ENCODE results near the gene NPC1L1. TPM values are rescaled to one million over a fixed set of nuclear protein-coding genes. Genes with fewer than 3 reads are reported as not detected.
A peak's percentile ranks its signal among the peaks of the same experiment; 100 is the strongest.

The NPC1L1 gene
- total RNA-seq, 2 donors from 2014 or later, result 0.85 to 2.2 TPM

DNA sequence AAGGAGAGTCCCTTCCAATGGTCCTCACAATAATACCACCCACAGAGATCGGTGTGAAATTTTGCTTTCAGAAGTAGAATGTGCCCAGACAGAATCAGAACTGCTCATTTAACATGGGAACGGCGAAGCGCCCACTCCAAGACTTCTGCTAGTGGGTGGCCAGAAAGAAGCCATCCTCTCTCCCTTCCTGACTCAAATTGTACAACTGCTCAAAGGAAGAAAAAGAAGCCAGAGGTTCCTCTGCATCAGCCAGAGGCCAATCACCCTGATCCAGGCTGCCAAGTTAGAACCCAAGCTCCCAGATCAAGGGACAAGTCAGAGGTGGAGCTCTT lies 73.9 kb downstream of the NPC1L1 start:
- Histone ChIP-seq H3K4me3 (no peak overlapping the region), H3K36me3 (no peaks in the 10 kb centered on the region), H3K4me1 (ENCODE audit: control insufficient read depth in 1 of 2, low read depth in 2 of 2) (peaks cover 41 to 54% of the 10 kb centered on the region in 2 donors), H3K9me3 (no peaks in the 10 kb centered on the region), H3K27me3 (replicated peaks; ENCODE audit: insufficient read depth) (no peaks in the 10 kb centered on the region), H3K27ac (no peak overlapping the region)
- ATAC-seq (ENCODE audit: insufficient number of reproducible peaks, low FRiP score, low read depth), result no peak
- TF ChIP-seq, protein P1, sequence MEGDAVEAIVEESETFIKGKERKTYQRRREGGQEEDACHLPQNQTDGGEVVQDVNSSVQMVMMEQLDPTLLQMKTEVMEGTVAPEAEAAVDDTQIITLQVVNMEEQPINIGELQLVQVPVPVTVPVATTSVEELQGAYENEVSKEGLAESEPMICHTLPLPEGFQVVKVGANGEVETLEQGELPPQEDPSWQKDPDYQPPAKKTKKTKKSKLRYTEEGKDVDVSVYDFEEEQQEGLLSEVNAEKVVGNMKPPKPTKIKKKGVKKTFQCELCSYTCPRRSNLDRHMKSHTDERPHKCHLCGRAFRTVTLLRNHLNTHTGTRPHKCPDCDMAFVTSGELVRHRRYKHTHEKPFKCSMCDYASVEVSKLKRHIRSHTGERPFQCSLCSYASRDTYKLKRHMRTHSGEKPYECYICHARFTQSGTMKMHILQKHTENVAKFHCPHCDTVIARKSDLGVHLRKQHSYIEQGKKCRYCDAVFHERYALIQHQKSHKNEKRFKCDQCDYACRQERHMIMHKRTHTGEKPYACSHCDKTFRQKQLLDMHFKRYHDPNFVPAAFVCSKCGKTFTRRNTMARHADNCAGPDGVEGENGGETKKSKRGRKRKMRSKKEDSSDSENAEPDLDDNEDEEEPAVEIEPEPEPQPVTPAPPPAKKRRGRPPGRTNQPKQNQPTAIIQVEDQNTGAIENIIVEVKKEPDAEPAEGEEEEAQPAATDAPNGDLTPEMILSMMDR (IDR thresholded peaks at IDR 0.05), result no peak
- DNase-seq (ENCODE audit: low spot score), result no peak

DNA sequence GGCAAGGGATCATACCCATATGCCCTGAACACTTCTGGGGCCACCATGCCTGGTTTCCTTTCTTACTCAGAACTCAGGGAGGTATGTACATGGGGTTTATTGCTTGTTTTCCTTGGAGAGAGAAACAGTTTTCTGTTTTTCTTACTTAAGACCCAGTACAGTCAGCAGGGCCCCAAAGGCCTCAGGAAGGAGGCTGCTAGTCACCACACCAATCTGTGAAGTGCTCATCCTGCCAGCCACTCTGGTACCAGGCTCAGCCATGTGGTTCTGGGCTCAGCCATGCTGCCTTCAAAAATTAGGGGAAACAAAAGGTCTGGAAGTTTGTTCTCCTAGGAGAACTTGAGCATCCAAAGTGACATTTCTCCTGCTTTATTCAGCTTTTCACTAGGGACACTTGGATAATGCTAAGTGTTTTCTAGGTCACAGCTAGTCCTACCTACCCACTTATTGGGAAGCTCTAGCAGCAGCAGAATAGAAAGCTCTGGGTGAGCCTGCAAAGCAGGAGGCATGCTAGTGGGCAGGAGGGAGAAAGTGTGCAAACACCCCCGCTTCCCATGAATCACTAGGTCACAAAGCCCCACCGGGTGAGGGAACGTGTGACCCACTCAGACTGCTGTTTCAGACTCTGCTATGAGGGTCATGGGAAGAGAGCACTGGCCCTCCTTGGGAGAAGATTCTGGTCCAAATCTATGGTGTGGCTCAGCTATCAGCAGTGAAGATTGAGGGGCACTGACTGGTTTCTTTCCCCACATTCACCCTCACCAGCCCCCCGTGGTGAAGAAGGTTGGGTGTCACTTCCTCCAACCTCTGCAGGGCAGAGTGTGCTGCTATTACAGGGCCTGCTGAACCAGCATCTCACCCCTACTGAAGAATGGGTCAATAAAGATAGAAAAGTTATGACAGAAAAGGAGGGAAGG lies 74.6 kb downstream of the NPC1L1 start:
- Histone ChIP-seq H3K4me1 (ENCODE audit: control insufficient read depth in 1 of 2, low read depth in 2 of 2) (peaks cover 43 to 58% of the 10 kb centered on the region in 2 donors), H3K9me3 (no peaks in the 10 kb centered on the region), H3K36me3 (no peaks in the 10 kb centered on the region), H3K27ac (peak overlapping the region in 1 of 2 donors; percentile 1), H3K4me3 (no peak overlapping the region), H3K27me3 (replicated peaks; ENCODE audit: insufficient read depth) (no peaks in the 10 kb centered on the region)
- no peak for ATAC-seq (ENCODE audit: insufficient number of reproducible peaks, low FRiP score, low read depth)
- DNase-seq (ENCODE audit: low spot score), result no peak
- TF ChIP-seq, protein P1 (IDR thresholded peaks at IDR 0.05), result no peak

GRCh38 chr7:44465490-44465889 lies 75.6 kb downstream of the NPC1L1 start:
- Histone ChIP-seq H3K4me3 (no peak overlapping the region), H3K9me3 (no peaks in the 10 kb centered on the region), H3K27me3 (replicated peaks; ENCODE audit: insufficient read depth) (no peaks in the 10 kb centered on the region), H3K27ac (no peak overlapping the region), H3K4me1 (ENCODE audit: control insufficient read depth in 1 of 2, low read depth in 2 of 2) (peaks cover 49 to 62% of the 10 kb centered on the region in 2 donors), H3K36me3 (no peaks in the 10 kb centered on the region)
- no peak for DNase-seq (ENCODE audit: low spot score)
- TF ChIP-seq, protein P1 (IDR thresholded peaks at IDR 0.05), result no peak
- ATAC-seq (ENCODE audit: insufficient number of reproducible peaks, low FRiP score, low read depth), result no peak

- H3K4me3 ChIP-seq, result no peak overlapping the region
- H3K9me3 ChIP-seq, result no peaks in the 10 kb centered on the region
- no peak overlapping the region for H3K27ac ChIP-seq
- DNase-seq (ENCODE audit: low spot score), result no peak
- no peaks in the 10 kb centered on the region for H3K27me3 ChIP-seq (replicated peaks; ENCODE audit: insufficient read depth)
- ATAC-seq (ENCODE audit: insufficient number of reproducible peaks, low FRiP score, low read depth), result no peak
- H3K4me1 ChIP-seq (ENCODE audit: control insufficient read depth in 1 of 2, low read depth in 2 of 2), result peaks cover 37 to 45% of the 10 kb centered on the region in 2 donors
- H3K36me3 ChIP-seq, result no peaks in the 10 kb centered on the region
- TF ChIP-seq, protein P1 (IDR thresholded peaks at IDR 0.05), result no peak
Observed at GRCh38 chr7:44463169-44463808, 77.8 kb downstream of the NPC1L1 start.

Other genes with a start within 250 kb of the NPC1L1 start
- 1 to 10 TPM; 1.5 to 2.8 TPM for gene CAMK2B, start 215.7 kb downstream of the NPC1L1 start, total RNA-seq
- gene NUDCD3, start 50.7 kb downstream of the NPC1L1 start, total RNA-seq, result 10 to 100 TPM; 57.0 to 64.5 TPM
- 10 to 100 TPM; 47.4 to 79.2 TPM for gene DDX56, start 32.6 kb upstream of the NPC1L1 start, total RNA-seq
- 100 to 1,000 TPM in 1 of 2 donors, 10 to 100 TPM in 1; 88.2 to 187 TPM for gene TMED4, start 40.9 kb upstream of the NPC1L1 start, total RNA-seq
- gene OGDH, start 65.3 kb upstream of the NPC1L1 start, total RNA-seq, result 10 to 100 TPM; 80.8 to 99.2 TPM
- gene ZMIZ2, start 207.5 kb upstream of the NPC1L1 start, total RNA-seq, result 10 to 100 TPM; 23.4 to 38.9 TPM